Measurements from ENCODE around the gene SCAMP2.

GRCh38 chr15:74838137-74838516 is 35.0 kb downstream of the SCAMP2 start:
- TF ChIP-seq CTCF (IDR thresholded peaks at IDR 0.05 in 2 of 3, conservative IDR thresholded peaks at IDR 0.05 in 1 of 3; ENCODE audit: borderline replicate concordance in 1 of 3, insufficient read depth in 1 of 3, low read depth in 2 of 3, low read length in 2 of 3) (no peak), POLR2A (IDR thresholded peaks at IDR 0.05; ENCODE audit: borderline replicate concordance, extremely low read depth, insufficient read depth, insufficient read length) (no peak), REST (IDR thresholded peaks at IDR 0.05; ENCODE audit: low read depth) (no peak), ZFX (IDR thresholded peaks at IDR 0.05) (no peak), CEBPB (IDR thresholded peaks at IDR 0.05; ENCODE audit: low read depth) (no peak), EZH2 (IDR thresholded peaks at IDR 0.05) (no peak), SP1 (IDR thresholded peaks at IDR 0.05; ENCODE audit: low read depth) (no peak), EZH2phosphoT487 (IDR thresholded peaks at IDR 0.05; ENCODE audit: borderline replicate concordance) (no peak), SRF (IDR thresholded peaks at IDR 0.05; ENCODE audit: low read depth) (no peak)

Data from HCT116 (cell line).